ENCODE results near the gene COPS8. TPM values are rescaled to one million over a fixed set of nuclear protein-coding genes. Genes with fewer than 3 reads are reported as not detected.

Gene COPS8
- polyA plus RNA-seq, 3 donors = 20.5 to 39.2 (median 36.4) TPM

GRCh38 chr2:237075749-237076599 is 9.7 kb upstream of the COPS8 start:
- H3K9me3 Mint-ChIP-seq = peaks cover 0 to 1% (median 0%) of the 10 kb centered on the region in 7 donors

GRCh38 chr2:237081596-237081995 is 4.1 kb upstream of the COPS8 start:
- H3K79me2 ChIP-seq (ENCODE audit: insufficient read depth, low read length) = peaks cover 7% of the 10 kb centered on the region
- no peak overlapping the region for H3K27ac Mint-ChIP-seq
- H3K9me3 ChIP-seq (replicated peaks in 1 of 2; ENCODE audit: control insufficient read depth in 1 of 2, insufficient read depth in 1 of 2, low read length in 2 of 2) = no peaks in the 10 kb centered on the region
- peaks cover 12% of the 10 kb centered on the region for H3K4me1 Mint-ChIP-seq
- no peak overlapping the region for H3K4me3 Mint-ChIP-seq
- WGBS (ENCODE audit: insufficient coverage) = 100% methylated on average over 4 of the region's 8 CpGs
- peaks cover 0 to 4% (median 0%) of the 10 kb centered on the region in 3 donors for H3K27me3 Mint-ChIP-seq (ENCODE audit: low read depth in 3 of 3)
- no peak overlapping the region for H3K4me2 ChIP-seq (replicated peaks; ENCODE audit: extremely low read depth, low read length, poor library complexity, severe bottlenecking)
- no peak for TF ChIP-seq CTCF (IDR thresholded peaks at IDR 0.05)
- no peak overlapping the region for H3K9ac ChIP-seq (ENCODE audit: insufficient read depth, low read length, poor library complexity, severe bottlenecking)
- intact Hi-C loops (cut with micrococcal nuclease) = no loop called here
- no peak overlapping the region for H3K4me3 ChIP-seq (replicated peaks in 1 of 3; ENCODE audit: low read depth in 2 of 3, low read length in 3 of 3)
- H3K36me3 ChIP-seq (replicated peaks in 1 of 2; ENCODE audit: control insufficient read depth in 1 of 2, insufficient read depth in 2 of 2, low read length in 2 of 2) = no peaks in the 10 kb centered on the region
- peaks cover 11% of the 10 kb centered on the region in 2 donors for H3K4me1 ChIP-seq (ENCODE audit: control insufficient read depth in 1 of 2, insufficient read depth in 2 of 2, low read length in 2 of 2)
- no peaks in the 10 kb centered on the region for H3K27me3 ChIP-seq (ENCODE audit: control insufficient read depth in 2 of 2, insufficient read depth in 2 of 2, low read length in 2 of 2)
- no peak overlapping the region for H3K27ac ChIP-seq (ENCODE audit: low read depth in 1 of 2, low read length in 2 of 2)
- no peaks in the 10 kb centered on the region for H4K20me1 ChIP-seq (ENCODE audit: insufficient read depth, low read length)
- H3K9me3 Mint-ChIP-seq = peaks cover 0 to 5% (median 0%) of the 10 kb centered on the region in 7 donors
- H3K36me3 Mint-ChIP-seq = no peaks in the 10 kb centered on the region
- DNase-seq = no peak
- no peak overlapping the region for H2AFZ ChIP-seq (ENCODE audit: insufficient read depth, low read depth, low read length, poor library complexity, severe bottlenecking)

More at GRCh38 chr2:237075749-237076599, 9.7 kb upstream of the COPS8 start:
- no peak overlapping the region for H3K4me3 ChIP-seq (replicated peaks in 1 of 3; ENCODE audit: low read depth in 2 of 3, low read length in 3 of 3)
- H3K27me3 Mint-ChIP-seq (ENCODE audit: low read depth in 3 of 3) = peaks cover 0 to 2% (median 0%) of the 10 kb centered on the region in 3 donors
- peaks cover 2% of the 10 kb centered on the region for H3K4me1 Mint-ChIP-seq
- H3K4me2 ChIP-seq (replicated peaks; ENCODE audit: extremely low read depth, low read length, poor library complexity, severe bottlenecking) = no peak overlapping the region
- H3K9ac ChIP-seq (ENCODE audit: insufficient read depth, low read length, poor library complexity, severe bottlenecking) = no peak overlapping the region
- H3K27ac Mint-ChIP-seq = no peak overlapping the region
- H3K27ac ChIP-seq (ENCODE audit: low read depth in 1 of 2, low read length in 2 of 2) = no peak overlapping the region
- H3K4me3 Mint-ChIP-seq = no peak overlapping the region
- H3K36me3 Mint-ChIP-seq = no peaks in the 10 kb centered on the region
- 90% methylated on average over 5 of the region's 9 CpGs for WGBS (ENCODE audit: insufficient coverage)
- no peak for TF ChIP-seq CTCF (IDR thresholded peaks at IDR 0.05)
- H3K79me2 ChIP-seq (ENCODE audit: insufficient read depth, low read length) = no peaks in the 10 kb centered on the region
- no peaks in the 10 kb centered on the region for H3K9me3 ChIP-seq (replicated peaks in 1 of 2; ENCODE audit: control insufficient read depth in 1 of 2, insufficient read depth in 1 of 2, low read length in 2 of 2)
- intact Hi-C loops (cut with micrococcal nuclease) = no loop called here
- H3K36me3 ChIP-seq (replicated peaks in 1 of 2; ENCODE audit: control insufficient read depth in 1 of 2, insufficient read depth in 2 of 2, low read length in 2 of 2) = no peaks in the 10 kb centered on the region
- no peaks in the 10 kb centered on the region for H4K20me1 ChIP-seq (ENCODE audit: insufficient read depth, low read length)
- no peaks in the 10 kb centered on the region for H3K4me1 ChIP-seq (ENCODE audit: control insufficient read depth in 1 of 2, insufficient read depth in 2 of 2, low read length in 2 of 2)
- DNase-seq = no peak
- H3K27me3 ChIP-seq (ENCODE audit: control insufficient read depth in 2 of 2, insufficient read depth in 2 of 2, low read length in 2 of 2) = no peaks in the 10 kb centered on the region
- H2AFZ ChIP-seq (ENCODE audit: insufficient read depth, low read depth, low read length, poor library complexity, severe bottlenecking) = no peak overlapping the region
